Liver (tissue), 3 donors: Measurements from ENCODE around the gene RASSF9.

Source experiments
- CTCF ChIP-seq: fragments of 150-350 bp; IDR thresholded peaks from 2 replicates; pipeline ENCODE4 v1.5.1; 2017; ENCODE audit warnings: improper control_type of control experiment, low read depth, low read length; ENCODE audit not compliant: missing input control
- EGR1 ChIP-seq, 2 donors: IDR thresholded peaks; 2 replicates each; pipeline ENCODE4 v1.6.1; 2016 to 2018; ENCODE audit warnings: antibody characterized with exemption in 2 of 2, low read depth in 2 of 2
- GABPA ChIP-seq, 2 donors: IDR thresholded peaks in 1 of 2; conservative IDR thresholded peaks in 1 of 2; 2 replicates each; pipeline ENCODE4 v1.6.1; 2016; ENCODE audit warnings: antibody characterized with exemption in 2 of 2, mild to moderate bottlenecking in 1 of 2, moderate library complexity in 1 of 2
- RAD21 ChIP-seq, 2 donors: IDR thresholded peaks; 2 replicates each; pipeline ENCODE4 v1.6.1; 2016; ENCODE audit warnings: antibody characterized with exemption in 2 of 2, mild to moderate bottlenecking in 2 of 2
- TAF1 ChIP-seq: conservative IDR thresholded peaks from 2 replicates; pipeline ENCODE4 v1.6.1; 2016; ENCODE audit warnings: antibody characterized with exemption, mild to moderate bottlenecking
- YY1 ChIP-seq: IDR thresholded peaks from 2 replicates; pipeline ENCODE4 v1.6.1; 2016; ENCODE audit warnings: antibody characterized with exemption, mild to moderate bottlenecking
- TF ChIP-seq, protein P1 (sequence below): IDR thresholded peaks from 2 replicates; pipeline ENCODE4 v1.6.1; 2016; ENCODE audit warnings: antibody characterized with exemption, mild to moderate bottlenecking
- TF ChIP-seq, protein P2 (sequence below): IDR thresholded peaks from 2 replicates; pipeline ENCODE4 v1.6.1; 2016; ENCODE audit warnings: antibody characterized with exemption
- donor health status: healthy.
- donor health status: healthy.

DNA sequence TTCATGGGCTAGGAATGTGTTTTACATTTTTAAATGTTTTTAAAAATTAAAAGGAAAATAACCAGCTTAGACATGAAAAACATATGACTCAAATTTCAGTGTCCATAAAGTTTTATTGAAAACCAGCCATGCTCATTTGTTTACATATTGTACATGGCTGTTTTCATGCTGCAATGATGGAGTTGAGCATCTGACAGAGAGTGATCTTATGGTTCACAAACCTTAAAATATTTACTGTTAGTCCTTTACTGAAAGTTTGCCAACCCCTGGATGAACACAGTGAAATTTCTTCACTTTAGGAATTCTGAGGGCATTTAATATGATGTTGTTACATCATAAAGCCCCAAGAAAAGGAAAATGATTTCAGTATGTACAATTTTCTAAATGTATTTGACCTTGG is 16.1 kb downstream of the RASSF9 start:
- TF ChIP-seq RAD21 (IDR thresholded peaks at IDR 0.05) (no peak), GABPA (IDR thresholded peaks at IDR 0.05 in 1 of 2, conservative IDR thresholded peaks at IDR 0.05 in 1 of 2) (no peak), EGR1 (IDR thresholded peaks at IDR 0.05; ENCODE audit: low read depth in 2 of 2) (no peak), CTCF (no peak), TAF1 (no peak), YY1 (no peak)
- TF ChIP-seq, protein P1, sequence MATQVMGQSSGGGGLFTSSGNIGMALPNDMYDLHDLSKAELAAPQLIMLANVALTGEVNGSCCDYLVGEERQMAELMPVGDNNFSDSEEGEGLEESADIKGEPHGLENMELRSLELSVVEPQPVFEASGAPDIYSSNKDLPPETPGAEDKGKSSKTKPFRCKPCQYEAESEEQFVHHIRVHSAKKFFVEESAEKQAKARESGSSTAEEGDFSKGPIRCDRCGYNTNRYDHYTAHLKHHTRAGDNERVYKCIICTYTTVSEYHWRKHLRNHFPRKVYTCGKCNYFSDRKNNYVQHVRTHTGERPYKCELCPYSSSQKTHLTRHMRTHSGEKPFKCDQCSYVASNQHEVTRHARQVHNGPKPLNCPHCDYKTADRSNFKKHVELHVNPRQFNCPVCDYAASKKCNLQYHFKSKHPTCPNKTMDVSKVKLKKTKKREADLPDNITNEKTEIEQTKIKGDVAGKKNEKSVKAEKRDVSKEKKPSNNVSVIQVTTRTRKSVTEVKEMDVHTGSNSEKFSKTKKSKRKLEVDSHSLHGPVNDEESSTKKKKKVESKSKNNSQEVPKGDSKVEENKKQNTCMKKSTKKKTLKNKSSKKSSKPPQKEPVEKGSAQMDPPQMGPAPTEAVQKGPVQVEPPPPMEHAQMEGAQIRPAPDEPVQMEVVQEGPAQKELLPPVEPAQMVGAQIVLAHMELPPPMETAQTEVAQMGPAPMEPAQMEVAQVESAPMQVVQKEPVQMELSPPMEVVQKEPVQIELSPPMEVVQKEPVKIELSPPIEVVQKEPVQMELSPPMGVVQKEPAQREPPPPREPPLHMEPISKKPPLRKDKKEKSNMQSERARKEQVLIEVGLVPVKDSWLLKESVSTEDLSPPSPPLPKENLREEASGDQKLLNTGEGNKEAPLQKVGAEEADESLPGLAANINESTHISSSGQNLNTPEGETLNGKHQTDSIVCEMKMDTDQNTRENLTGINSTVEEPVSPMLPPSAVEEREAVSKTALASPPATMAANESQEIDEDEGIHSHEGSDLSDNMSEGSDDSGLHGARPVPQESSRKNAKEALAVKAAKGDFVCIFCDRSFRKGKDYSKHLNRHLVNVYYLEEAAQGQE = no peak
- TF ChIP-seq, protein P2, sequence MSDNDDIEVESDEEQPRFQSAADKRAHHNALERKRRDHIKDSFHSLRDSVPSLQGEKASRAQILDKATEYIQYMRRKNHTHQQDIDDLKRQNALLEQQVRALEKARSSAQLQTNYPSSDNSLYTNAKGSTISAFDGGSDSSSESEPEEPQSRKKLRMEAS = no peak
